ENCODE results near the gene CEP57L1. TPM values are rescaled to one million over a fixed set of nuclear protein-coding genes. Genes with fewer than 3 reads are reported as not detected.
A peak's percentile ranks its signal among the peaks of the same experiment; 100 is the strongest.

CEP57L1 gene
- total RNA-seq, 1 donor from 2014 or later, result 8.6 TPM

GRCh38 chr6:109095835-109096084 is 453 bp downstream of the CEP57L1 start:
- DNase-seq (no peak), ATAC-seq (no peak)
- Histone ChIP-seq H3K27me3 (ENCODE audit: low read depth) (no peaks in the 10 kb centered on the region), H3K9me3 (no peaks in the 10 kb centered on the region), H3K27ac (peak overlapping the region; percentile 99), H3K4me3 (peak overlapping the region; percentile 72), H3K36me3 (no peaks in the 10 kb centered on the region), H3K4me1 (peaks cover 33% of the 10 kb centered on the region)
- intact Hi-C loops (cut with DNase I), result no loop called here
- no peak for TF ChIP-seq CTCF (IDR thresholded peaks at IDR 0.05)

- Histone ChIP-seq H3K27ac (peak overlapping the region; percentile 99), H3K27me3 (ENCODE audit: low read depth) (no peaks in the 10 kb centered on the region), H3K4me1 (peaks cover 31% of the 10 kb centered on the region), H3K4me3 (peak overlapping the region; percentile 72), H3K36me3 (no peaks in the 10 kb centered on the region), H3K9me3 (no peaks in the 10 kb centered on the region)
- TF ChIP-seq CTCF (IDR thresholded peaks at IDR 0.05), result no peak
- intact Hi-C loops (cut with DNase I), result no loop called here
- DNase-seq (no peak), ATAC-seq (no peak)
Measured at GRCh38 chr6:109096208-109096607, 901 bp downstream of the CEP57L1 start.

GRCh38 chr6:109097661-109098060 is 2.4 kb downstream of the CEP57L1 start:
- TF ChIP-seq CTCF (IDR thresholded peaks at IDR 0.05), result no peak
- DNase-seq, result no peak
- Histone ChIP-seq H3K27me3 (ENCODE audit: low read depth) (no peaks in the 10 kb centered on the region), H3K9me3 (no peaks in the 10 kb centered on the region), H3K4me3 (no peak overlapping the region), H3K4me1 (peaks cover 16% of the 10 kb centered on the region), H3K27ac (no peak overlapping the region), H3K36me3 (no peaks in the 10 kb centered on the region)
- intact Hi-C loops (cut with DNase I), result no loop called here
- ATAC-seq, result no peak

GRCh38 chr6:109102762-109103161 is 7.5 kb downstream of the CEP57L1 start:
- DNase-seq, result no peak
- no peaks in the 10 kb centered on the region for H3K36me3 ChIP-seq
- no peaks in the 10 kb centered on the region for H3K9me3 ChIP-seq
- ATAC-seq, result no peak
- H3K4me1 ChIP-seq, result no peaks in the 10 kb centered on the region
- no peak overlapping the region for H3K4me3 ChIP-seq
- H3K27ac ChIP-seq, result no peak overlapping the region
- TF ChIP-seq CTCF (IDR thresholded peaks at IDR 0.05), result no peak
- intact Hi-C loops (cut with DNase I), result no loop called here
- no peaks in the 10 kb centered on the region for H3K27me3 ChIP-seq (ENCODE audit: low read depth)

GRCh38 chr6:109103942-109104341 is 8.6 kb downstream of the CEP57L1 start:
- Histone ChIP-seq H3K4me1 (no peaks in the 10 kb centered on the region), H3K27me3 (ENCODE audit: low read depth) (no peaks in the 10 kb centered on the region), H3K27ac (no peak overlapping the region), H3K9me3 (no peaks in the 10 kb centered on the region), H3K36me3 (no peaks in the 10 kb centered on the region), H3K4me3 (no peak overlapping the region)
- no peak for DNase-seq
- no peak for TF ChIP-seq CTCF (IDR thresholded peaks at IDR 0.05)
- no peak for ATAC-seq
- intact Hi-C loops (cut with DNase I), result no loop called here

- no peak for TF ChIP-seq CTCF (IDR thresholded peaks at IDR 0.05)
- H3K36me3 ChIP-seq, result no peaks in the 10 kb centered on the region
Measured at GRCh38 chr6:109104512-109104911, 9.2 kb downstream of the CEP57L1 start.

More at GRCh38 chr6:109104512-109104911, 9.2 kb downstream of the CEP57L1 start:
- intact Hi-C loops (cut with DNase I), result no loop called here
- H3K27ac ChIP-seq, result no peak overlapping the region
- H3K4me3 ChIP-seq, result no peak overlapping the region
- no peaks in the 10 kb centered on the region for H3K27me3 ChIP-seq (ENCODE audit: low read depth)
- no peak for ATAC-seq
- no peaks in the 10 kb centered on the region for H3K9me3 ChIP-seq
- DNase-seq, result no peak
- no peaks in the 10 kb centered on the region for H3K4me1 ChIP-seq

Measured in lower lobe of right lung (tissue), 2 donors.